Muscle of arm (tissue), 12 donors: ENCODE data around the gene MAP3K3. TPM values are rescaled to one million over a fixed set of nuclear protein-coding genes. Genes with fewer than 3 reads are reported as not detected.
"Not testable (repeated sequence)": the region's sequence is repeated elsewhere in the genome, so short reads cannot be mapped to it uniquely, and the experiment has no call there.

Experiments
- DNase-seq: peaks from one replicate; pipeline ENCODE4 v3.0.0-alpha.2; 2013
- polyA plus RNA-seq, 12 donors: library from polyadenylated mRNA; unstranded; fragments of 120-200 nt; gene quantifications; one replicate each; pipeline ENCODE4 v1.2.1, GENCODE V29; 2013; ENCODE audit not compliant: insufficient read length in 12 of 12

MAP3K3 gene
- polyA plus RNA-seq, 12 donors = 18.7 to 36.2 (median 23.1) TPM; not detected in 1

DNA sequence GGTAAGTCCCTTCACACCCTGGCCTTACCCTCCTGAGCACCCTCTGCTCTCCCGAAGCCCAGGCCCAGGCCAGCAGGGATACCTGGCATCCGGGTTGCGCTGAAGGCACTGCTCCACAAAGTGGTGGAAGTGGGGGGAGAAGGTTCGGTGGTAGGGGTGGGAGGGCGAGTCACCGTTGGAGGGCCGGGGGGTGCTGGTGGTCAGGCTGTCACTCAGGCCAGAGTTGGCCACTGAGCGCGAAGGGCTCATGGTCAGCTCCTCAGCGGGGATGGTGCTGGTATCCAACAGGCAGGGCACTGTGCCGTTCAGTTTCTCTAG lies 82.0 kb downstream of the MAP3K3 start:
- no peak for DNase-seq

DNA sequence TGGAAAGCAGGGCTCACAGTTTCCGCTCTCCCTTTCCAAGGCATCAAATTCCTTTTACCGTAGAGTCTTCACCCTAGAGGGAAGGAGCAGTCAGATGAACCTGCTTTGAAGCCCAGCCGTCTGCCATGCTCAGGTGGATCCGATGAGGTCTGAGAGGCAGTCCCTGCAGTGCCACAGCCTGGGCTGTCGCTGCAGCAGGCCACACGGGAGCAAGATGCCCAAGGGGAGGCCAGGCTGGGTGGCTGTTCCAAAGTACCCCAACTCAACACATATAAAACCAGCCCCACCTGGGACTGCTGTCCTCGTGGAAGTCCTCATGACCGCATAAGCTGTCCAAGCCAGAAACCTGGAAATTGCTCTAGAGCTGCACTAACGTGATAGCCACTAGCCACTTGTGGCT lies 82.6 kb downstream of the MAP3K3 start:
- no peak for DNase-seq

DNA sequence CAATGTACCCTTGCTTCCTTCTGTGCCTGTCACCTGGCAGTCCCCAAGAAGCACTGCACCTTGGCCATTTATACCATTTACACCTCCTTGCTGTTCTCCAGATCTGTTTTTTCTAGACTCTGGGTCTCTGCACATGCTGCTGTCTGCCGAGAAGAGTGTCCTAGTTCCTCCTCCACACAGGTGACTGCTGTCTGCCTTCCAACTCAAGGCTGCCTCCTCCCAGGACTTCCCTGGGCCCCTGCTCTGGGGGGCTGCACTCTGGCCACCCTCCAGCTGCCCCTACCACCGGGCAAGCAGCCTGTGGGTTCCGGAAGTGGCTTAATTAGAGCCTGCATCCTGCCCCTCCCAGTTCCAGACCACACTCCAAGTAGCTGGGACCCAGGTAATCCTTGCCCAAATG lies 83.4 kb downstream of the MAP3K3 start:
- no peak for DNase-seq

DNA sequence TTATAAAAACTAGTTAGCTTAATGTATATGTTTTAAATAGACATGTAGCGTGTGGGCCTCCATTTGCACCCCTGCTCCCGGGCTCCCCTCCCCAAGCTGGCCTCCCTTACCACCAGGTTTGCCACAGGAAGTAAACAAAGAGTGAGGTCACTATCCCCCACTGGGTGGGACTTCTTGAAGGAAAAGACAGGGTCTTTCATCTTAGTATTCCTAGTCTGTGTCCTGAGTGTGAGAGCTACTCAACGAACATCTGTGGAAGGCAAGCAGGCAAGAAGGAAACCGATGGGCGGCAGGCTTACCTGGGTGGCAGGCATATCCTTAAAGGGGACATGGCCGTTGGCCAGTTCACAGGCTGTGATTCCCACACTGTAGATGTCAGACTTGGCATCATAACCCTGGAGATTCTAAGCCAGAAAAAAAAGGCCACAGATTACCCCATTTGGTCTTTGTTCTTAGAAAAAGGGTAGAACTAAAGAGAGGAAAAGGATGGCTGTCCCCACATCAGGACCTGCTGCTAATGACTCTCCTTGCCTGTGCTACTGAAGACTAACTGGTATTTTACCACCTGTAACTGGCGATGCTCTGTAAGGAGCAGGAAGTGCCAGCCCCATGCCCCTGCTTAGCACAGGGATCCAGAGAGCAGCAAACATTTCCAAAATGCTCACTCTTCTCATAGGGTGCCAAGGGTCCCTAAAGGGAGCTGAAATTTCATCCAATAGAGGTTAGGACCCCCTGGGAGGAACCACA lies 84.3 kb downstream of the MAP3K3 start:
- DNase-seq = no peak

DNA sequence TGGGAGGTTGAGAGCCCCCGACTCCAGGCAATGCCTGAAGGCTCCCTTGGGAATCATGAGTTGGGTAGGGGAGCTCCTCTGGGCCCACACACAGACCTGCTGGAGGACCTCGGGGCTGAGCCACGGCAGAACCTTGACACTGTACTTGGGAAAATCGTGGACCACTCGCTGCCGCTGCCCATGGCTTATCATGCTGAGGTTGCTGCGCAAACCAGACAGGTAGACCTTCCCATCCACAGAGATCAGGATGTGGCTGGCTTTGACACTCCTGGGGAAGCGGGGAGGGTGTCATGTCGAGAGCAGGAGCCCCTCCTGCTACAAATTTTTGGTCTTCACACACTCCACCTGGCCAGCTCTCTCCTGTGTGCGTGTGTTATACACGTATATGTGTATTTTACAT lies 84.9 kb downstream of the MAP3K3 start:
- DNase-seq = no peak

DNA sequence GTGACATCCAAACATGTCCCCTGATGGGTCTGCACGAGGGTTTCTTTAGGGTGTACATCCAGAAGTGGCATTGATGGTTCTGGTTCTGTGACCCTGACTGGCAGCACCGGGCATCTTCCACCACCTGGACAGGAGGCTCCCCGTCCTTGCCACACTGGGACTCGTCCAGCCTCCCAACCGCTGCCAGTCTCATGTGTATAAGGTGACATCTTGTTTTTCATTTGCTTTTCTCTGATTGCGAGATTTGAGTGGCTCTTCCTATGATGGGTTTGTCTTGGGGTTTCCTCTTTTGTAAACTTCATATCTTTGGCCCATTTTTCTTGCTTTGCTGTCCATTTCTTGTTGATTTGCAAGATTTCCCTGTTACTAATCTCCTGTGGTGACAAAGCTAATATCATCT lies 86.9 kb downstream of the MAP3K3 start:
- DNase-seq = no peak

DNA sequence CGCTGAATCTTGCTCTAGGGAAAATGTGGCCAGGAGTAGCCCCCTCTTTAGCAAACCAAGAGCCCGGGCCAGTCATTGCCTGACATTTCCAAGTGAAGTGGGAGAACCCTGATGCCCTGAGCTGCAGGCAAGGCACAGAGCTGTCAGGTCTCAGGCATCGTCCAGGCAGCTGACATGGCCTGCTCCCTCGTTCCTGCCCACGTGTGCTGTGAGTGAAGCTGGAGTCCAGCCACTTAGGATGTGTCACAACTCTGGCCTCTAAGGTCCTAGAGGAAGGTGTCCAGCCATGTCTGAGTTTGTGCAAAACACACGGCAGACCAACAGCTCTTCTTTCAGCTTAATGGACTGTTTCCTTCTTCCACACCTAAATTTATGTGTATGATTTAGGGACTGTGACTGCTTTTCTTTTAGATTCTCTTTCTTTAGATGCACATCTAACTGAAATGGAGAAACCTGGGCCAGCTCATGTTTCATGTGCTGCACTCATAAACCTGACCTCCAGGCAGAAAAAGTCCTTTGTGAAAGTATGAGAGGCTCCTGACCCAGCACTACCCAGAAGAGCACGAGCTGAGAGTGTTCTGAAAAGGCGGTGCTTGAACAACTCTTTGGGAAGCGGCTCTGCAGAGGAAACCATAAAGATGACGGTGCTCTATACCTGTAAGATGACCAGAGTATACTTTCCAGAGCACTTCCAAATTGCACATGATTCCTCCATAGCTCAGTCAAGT lies 92.5 kb downstream of the MAP3K3 start:
- no peak for DNase-seq

DNA sequence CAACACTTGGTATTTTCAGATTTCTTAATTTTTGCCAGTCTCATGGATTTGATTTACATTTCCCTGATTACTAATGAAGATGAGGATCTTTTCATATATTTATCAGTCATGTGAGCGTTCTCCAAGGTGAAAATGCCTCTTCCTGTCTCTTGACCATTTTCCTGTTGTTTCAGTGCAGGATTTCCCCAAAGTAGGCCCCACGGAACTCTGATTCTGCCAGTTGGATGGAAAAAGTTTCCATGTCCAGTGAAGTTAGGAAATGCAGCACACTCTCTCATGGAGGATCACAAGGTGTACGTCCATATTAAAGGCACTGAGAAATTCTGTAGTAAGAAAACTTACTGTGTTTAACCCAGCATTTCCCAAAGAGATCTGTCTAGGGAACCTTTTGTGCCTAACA lies 94.2 kb downstream of the MAP3K3 start:
- DNase-seq = no peak

DNA sequence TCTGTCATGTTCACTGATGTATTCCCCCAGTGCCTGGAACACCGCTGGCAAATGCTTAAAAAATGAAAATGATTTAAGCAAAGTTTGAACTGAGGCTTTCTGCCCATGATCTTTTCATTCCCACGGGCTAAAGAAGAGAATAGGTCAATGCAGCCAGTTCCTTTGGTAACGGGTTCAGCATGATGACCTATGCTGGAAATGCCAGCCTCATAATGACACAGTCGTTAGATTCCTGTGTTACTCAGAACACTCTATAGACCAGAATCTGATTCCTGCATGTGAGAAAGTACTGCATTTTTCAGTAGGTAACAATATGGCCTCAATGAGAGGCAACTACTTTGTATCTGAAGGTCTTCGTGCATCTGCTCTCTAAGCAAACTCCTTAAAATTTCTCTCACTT lies 96.8 kb downstream of the MAP3K3 start:
- no peak for DNase-seq

DNA sequence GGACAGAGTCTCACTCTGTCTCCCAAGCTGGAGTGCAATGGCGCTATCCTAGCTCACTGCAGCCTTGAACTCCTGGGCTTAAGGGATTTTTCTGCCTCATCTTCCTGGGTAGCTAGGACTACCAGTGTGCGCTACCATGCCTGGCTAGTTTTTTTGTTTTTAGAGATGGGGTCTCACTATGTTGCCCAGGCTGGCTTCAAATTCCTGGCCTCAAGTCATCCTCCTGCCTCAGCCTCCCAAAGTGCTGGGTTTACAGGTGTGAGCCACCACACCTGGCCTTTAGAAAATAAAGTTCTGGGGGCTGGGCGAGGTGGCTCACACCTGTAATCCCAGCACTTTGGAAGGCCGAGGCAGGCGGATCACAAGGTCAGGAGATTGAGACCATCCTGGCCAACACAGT lies 98.0 kb downstream of the MAP3K3 start:
- DNase-seq = not testable (repeated sequence)

DNA sequence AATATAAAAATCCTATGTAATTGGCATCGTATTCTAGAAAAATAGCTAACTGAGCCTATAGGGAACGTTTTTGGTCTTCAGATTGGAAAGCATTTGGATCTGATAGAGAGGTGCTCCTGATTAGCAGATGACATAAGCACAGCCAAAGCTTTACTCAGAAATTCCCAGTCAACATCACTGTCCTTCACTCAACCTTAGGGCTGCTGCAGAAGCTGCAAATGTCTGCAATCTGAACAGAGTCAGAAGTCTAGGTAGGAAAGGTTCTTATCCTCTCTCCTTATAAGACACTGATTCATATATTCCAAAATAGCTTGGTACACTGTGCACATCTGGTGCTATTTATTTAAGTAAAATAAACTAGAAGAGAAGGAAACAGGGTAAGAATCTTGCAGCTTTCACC lies 100.2 kb downstream of the MAP3K3 start:
- DNase-seq = no peak

DNA sequence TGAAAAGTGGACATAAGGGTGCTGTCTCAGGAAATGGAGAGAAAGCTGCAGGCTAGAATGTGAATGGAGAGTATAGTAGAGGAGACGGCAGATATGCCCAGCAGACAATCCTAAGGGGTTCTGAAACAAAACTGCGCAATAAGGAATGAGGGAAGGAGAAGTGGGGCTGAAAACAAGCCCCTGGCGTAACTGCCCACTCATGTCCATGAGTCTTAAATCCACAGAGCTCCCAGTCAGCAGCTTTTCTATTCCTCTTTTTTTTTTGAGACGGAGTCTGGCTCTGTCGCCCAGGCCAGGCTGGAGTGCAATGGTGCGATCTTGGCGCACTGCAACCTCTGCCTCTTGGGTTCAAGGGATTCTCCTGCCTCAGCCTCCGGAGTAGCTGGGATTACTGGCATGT lies 113.5 kb downstream of the MAP3K3 start:
- DNase-seq = no peak

DNA sequence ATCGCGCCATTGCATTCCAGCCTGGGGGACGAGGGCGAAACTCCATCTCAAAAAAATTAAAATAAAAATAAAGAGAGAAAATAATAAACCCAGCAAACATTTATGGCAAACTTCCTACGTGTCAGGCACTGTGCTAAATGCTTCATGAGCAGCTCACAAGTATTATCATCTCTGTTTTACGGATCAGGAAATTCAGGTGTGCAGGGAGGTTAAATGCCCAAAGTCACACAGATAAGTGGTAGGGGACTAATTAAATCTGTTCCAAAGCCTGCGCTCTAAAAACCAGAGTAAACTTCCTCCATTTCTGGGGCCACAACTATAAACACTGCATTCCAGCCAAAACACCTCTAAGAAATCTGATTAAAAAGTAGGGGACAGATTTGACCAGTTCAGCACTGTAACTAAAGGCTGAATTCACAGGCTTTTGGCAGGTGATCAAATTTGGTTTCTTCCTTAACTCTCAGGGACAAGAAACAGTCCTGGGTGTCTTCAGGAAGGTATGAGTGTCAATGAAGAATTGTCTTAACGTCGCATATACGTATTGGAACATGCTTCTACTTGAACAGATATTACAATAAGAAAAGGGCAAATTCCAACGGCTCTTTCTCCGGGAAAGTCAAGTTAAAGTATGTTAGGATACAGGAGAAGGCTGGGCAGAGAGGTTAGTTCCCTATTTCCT lies 118.4 kb downstream of the MAP3K3 start:
- DNase-seq = peak; percentile 9

DNA sequence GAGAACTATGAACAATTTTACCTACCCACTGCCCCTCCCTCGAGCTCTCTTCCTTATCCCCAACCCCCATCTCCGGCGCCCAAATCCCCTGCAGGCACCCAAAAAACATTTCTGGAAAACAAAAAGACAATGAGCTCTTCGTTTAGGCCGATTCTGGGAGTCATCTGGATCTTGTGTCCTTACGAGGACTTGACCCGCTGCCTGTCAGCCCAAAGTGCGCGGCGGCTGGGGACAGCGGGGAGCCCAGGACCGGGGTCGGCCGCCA lies 118.9 kb downstream of the MAP3K3 start:
- no peak for DNase-seq

DNA sequence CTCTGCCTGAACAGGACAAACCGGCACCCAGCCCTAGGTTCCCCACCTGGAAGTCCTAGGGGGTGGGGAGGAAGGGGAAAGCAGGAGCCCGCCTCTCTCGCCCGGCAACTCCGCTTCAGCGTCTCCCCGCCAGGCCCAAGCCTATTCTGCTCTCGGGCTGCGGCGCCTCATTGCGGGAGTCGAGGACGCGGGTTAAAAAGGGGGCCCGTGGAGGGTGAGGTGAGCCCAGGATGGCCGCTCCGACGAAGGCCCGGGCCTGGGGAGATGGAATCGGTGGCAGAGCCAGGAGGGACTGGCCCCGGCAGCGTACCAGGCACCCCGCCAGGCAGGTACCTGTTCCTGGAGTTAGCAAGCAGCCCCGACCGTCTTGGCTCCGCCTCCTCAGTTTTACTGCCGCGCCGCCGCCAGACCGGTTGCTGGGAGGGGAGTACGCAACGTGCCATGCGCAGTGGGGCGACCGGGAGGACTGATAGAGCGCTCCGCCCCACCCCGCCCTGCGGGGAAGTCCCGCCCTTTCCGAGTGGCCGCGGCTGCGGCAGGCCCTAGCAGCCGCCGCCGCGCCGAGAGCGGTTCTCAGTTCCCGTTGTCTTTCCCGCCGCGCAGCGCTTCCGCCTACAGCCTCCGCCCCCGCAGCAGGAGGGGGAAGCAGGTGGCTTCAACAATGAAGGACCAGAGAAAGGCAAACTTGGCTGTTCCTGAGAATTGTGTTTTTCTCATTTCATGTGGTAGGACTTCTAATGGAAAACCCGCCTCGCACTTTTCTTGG lies 119.4 kb downstream of the MAP3K3 start, which contains the start of gene STRADA:
Gene STRADA (minus strand): TSS at position 392 of the 766 bp plus-strand sequence. CDS start 13,430 bp downstream, outside the sequence.
- DNase-seq = peak; percentile 98

Other genes with a start within 250 kb of the MAP3K3 start
- gene CYB561, start 176.1 kb upstream of the MAP3K3 start, polyA plus RNA-seq = 10 to 100 TPM in 3 of 12 donors, 1 to 10 TPM in 8, not detected in 1; 3.8 to 16.2 (median 4.8) TPM
- gene ACE, start 145.4 kb upstream of the MAP3K3 start, polyA plus RNA-seq = 10 to 100 TPM in 3 of 12 donors, 1 to 10 TPM in 8, not detected in 1; 6.0 to 21.3 (median 8.0) TPM
- gene KCNH6, start 99.1 kb upstream of the MAP3K3 start, polyA plus RNA-seq = under 1 TPM in 2 of 12 donors, not detected in 10; 0.08 to 0.09 TPM
- gene DCAF7, start 71.9 kb upstream of the MAP3K3 start, polyA plus RNA-seq = 10 to 100 TPM in 11 of 12 donors, not detected in 1; 38.5 to 57.3 (median 44.0) TPM
- 10 to 100 TPM in 11 of 12 donors, not detected in 1; 13.8 to 19.3 (median 17.1) TPM for gene TACO1, start 21.5 kb upstream of the MAP3K3 start, polyA plus RNA-seq
- gene LIMD2, start 77.7 kb downstream of the MAP3K3 start, polyA plus RNA-seq = 10 to 100 TPM in 3 of 12 donors, 1 to 10 TPM in 8, not detected in 1; 4.6 to 30.1 (median 7.8) TPM
- gene STRADA, start 119.4 kb downstream of the MAP3K3 start, polyA plus RNA-seq = 10 to 100 TPM in 11 of 12 donors, not detected in 1; 19.0 to 60.5 (median 27.1) TPM
- gene CCDC47, start 151.2 kb downstream of the MAP3K3 start, polyA plus RNA-seq = 10 to 100 TPM in 11 of 12 donors, not detected in 1; 43.8 to 73.2 (median 59.4) TPM
- 100 to 1,000 TPM in 9 of 12 donors, 10 to 100 TPM in 2, not detected in 1; 80.5 to 177 (median 109) TPM for gene DDX42, start 151.8 kb downstream of the MAP3K3 start, polyA plus RNA-seq
- 100 to 1,000 TPM in 10 of 12 donors, 10 to 100 TPM in 1, not detected in 1; 95.6 to 118 (median 109) TPM for gene PSMC5, start 205.0 kb downstream of the MAP3K3 start, polyA plus RNA-seq
- gene FTSJ3, start 205.2 kb downstream of the MAP3K3 start, polyA plus RNA-seq = 10 to 100 TPM in 11 of 12 donors, not detected in 1; 27.6 to 47.4 (median 32.6) TPM
- 10 to 100 TPM in 11 of 12 donors, not detected in 1; 24.0 to 63.6 (median 27.1) TPM for gene SMARCD2, start 220.3 kb downstream of the MAP3K3 start, polyA plus RNA-seq